Activated CD4-positive, CD25-positive, alpha-beta regulatory T cell treated with anti-CD3 and anti-CD28 coated beads, Interleukin-2, amount 50 U/mL, for 24 hours (primary cell): ENCODE results near the gene ZNF362.

Source experiments
- ATAC-seq, 2 donors: fragments of 150-1000 bp; cut with Tn5 transposase; one replicate each; pipeline ENCODE4 v1.10.0; 2021; ENCODE audit warnings: mild to moderate bottlenecking in 1 of 2, moderate library complexity in 1 of 2

ZNF362 gene

DNA sequence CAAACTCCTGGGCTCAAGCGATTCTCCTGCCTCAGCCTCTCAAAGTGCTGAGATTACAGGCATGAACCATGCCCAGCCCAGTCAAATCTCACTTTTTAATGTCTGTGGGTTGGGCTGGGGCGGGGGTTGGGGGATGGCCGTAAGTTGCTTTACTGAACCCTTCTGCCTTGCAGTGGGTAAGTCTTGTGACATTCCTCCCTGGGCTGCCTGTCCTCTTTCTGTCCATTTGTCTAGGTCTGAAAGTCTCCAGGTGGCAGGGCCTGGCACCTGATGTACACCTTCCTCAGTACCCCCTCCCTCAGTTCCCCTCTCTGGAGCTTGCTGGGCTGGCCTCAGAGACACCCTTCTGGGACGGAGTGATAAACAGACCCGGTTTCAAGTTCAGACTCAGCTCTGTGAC lies 13.3 kb downstream of the ZNF362 start:
- no peak for ATAC-seq

GRCh38 chr1:33270379-33270778 lies 14.1 kb downstream of the ZNF362 start:
- ATAC-seq = no peak

DNA sequence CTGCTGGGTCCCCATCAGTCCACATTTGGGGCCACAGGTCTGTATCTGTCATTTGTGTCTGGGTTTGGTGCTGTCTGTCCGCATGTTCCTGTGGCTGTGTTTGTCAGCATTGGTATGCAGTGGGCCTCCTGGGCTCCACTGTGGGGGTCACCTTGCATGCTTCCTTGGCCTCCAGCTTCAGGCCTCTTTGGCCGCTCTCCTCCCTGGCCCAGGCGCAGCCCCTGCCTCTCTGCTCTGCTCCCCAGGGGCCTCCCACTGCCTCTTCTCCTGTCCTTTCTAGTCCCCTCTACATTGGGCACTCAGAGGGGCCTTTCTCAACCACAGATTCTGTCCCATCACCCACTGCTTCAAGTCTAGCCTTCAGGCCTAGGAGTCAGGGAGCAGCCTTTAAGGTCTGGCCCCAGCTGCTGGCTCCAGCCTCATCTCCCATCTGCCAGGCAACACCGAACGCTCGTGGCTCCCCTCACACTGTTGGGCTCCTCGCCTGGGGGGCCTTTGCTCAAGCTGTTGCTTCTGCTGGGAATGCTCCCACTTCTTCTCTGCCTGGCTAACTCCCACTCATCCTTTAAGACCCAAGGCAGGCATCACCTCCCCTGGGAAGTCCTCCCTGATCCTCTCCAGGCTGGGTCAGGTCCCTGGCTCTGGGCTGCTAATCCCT lies 14.6 kb downstream of the ZNF362 start:
- no peak for ATAC-seq

- no peak for ATAC-seq
Observed at GRCh38 chr1:33271666-33272505, 15.6 kb downstream of the ZNF362 start.

GRCh38 chr1:33272509-33272908 lies 16.2 kb downstream of the ZNF362 start:
- ATAC-seq = no peak

DNA sequence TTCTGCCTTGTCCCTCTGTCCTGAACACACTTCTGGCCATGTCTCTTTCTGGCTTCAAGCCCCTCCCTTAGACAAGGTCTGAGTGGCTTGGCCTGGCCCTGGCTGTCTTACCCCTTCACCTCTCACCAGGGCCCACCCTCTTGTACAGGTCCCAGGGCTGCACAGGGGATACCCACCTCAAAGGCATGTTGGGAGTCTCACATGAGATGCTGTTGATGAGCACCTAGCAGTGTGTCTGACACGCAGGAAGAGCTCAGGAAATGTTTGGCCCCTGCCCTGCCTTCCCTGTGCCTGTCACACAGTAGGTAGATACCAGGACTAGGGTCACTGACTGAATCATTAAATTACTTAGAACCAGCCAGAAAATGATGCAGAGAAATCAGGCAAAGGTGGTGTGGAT lies 16.6 kb downstream of the ZNF362 start:
- ATAC-seq = peak in 1 of 2 donors; percentile 21

DNA sequence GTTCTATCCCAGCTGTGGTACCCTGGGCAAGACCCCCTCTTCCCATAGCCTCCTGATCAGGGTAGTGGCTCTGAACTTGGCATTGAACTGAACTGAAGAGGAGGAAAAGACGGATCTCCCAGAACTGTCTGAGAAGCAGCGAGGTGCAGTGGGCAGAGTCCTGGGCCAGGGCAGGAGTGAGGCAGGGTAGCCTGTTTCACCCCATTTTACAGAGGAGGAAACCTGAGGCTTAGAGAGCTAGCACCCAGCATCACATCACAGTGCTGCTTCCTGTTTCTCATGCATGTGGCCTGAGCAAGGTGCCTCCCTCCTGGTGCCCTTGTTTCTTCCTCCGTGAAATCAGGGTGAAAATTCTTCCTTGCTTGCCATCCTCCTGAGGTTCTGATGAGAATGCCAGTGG lies 17.1 kb downstream of the ZNF362 start:
- peak; percentile 55 to 75 for ATAC-seq

GRCh38 chr1:33273961-33274371 lies 17.7 kb downstream of the ZNF362 start:
- ATAC-seq = no peak

DNA sequence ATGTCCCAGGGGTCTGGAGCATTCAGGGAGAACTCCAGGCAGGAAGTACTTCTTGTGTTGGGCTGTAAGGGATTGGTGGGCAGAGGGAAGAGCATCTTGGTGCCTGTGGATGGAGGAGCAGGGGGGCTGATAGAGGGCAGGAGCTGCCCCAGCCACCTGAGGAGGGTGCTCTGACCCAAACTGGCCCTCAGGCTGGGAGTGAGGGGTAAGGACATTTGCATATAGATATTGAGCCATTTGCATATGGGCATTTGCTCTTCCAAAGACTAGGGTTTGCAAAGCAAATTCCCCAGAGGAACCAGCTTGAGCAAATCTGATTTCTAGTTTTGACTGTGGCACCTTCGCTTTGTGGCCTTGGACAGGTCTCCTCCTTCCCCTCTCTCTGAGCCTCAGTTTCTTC lies 18.2 kb downstream of the ZNF362 start:
- ATAC-seq = no peak

DNA sequence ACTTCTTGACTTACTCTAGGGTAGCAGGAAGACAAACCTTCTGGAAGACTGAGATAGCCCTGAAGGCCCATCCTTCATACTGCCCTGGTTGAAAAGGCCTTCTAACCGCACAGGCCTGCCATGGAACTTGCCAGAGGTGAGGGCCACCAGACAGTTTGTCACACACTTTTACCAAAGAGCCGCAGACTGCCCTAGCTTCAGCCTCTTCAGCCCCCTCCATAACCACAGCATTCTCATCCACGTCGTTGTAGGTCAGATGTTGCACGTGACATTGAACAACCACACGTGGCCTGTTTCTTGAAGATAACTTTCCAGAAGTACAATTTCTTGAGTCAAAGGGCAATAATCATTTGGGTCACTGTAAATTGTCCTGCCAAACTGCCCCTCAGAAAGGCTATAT lies 18.9 kb downstream of the ZNF362 start:
- ATAC-seq = no peak

DNA sequence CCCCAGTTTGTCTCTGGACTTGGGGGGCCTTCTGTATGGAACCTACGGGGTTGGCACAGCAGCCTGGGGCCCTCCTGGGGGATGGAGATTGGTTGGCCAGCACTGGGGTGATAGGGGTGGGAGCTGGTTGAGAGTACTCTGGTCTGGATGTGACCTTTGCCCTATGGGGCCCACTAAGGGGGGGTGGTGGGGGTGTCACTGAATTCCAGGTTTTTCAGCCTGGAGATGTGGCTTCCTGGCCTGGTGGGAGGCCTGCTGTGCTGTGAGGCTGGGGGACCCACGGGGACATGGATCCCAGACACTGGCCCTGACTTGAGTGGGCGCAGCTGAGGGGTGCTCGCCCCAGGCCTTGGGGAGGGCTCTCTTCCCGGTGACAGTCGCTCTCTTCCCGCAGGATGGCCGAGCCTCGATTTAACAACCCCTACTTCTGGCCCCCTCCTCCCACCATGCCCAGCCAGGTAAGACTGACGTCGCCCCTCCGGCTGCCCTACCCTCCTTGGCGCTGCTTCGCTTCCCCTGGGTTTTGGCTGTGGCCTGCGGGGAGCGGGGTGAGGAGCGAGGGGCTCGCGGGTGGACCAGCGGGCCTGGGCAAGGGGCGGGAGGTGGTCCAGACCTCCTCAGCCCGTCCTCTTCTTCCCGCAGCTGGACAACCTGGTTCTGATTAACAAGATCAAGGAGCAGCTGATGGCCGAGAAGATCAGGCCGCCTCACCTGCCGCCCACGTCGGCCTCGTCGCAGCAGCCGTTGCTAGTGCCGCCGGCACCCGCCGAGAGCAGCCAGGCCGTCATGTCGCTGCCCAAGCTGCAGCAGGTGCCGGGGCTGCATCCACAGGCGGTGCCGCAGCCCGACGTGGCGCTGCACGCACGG lies 19.6 kb downstream of the ZNF362 start:
- ATAC-seq = no peak

DNA sequence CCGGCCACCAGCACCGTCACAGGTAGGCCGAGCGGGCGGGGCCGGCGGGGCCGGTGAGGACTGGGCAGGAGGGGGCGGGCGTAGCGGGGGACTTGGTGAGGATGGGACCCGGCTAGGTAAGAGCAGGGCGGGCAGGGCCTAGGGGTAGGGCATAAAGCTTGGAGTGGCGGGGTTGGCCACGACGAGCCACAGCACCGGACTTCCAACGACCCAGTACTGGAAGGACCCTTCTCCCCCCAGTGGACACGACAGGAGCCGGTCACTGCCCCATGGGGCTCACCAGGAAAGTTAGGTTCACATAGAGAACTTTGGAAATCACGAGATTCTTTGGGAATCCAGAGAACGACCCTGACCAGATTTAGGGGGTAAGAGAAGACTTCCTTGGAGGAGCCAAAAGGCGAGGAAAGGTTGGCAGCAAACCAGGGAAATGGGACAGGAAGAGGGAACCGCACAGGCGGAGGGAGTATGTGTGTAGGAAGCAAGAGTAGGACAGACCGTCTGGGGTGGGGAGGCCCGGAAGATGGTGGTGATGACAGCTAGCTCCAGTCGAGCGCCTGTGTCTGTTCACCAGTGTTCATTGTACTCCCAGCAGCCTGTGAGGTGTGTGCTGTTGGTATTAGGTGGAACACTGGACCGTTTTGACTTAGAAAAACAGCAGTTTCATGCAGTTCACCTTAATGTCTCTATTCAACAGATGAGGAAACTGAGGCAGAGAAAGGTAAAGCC lies 20.4 kb downstream of the ZNF362 start:
- ATAC-seq = no peak

DNA sequence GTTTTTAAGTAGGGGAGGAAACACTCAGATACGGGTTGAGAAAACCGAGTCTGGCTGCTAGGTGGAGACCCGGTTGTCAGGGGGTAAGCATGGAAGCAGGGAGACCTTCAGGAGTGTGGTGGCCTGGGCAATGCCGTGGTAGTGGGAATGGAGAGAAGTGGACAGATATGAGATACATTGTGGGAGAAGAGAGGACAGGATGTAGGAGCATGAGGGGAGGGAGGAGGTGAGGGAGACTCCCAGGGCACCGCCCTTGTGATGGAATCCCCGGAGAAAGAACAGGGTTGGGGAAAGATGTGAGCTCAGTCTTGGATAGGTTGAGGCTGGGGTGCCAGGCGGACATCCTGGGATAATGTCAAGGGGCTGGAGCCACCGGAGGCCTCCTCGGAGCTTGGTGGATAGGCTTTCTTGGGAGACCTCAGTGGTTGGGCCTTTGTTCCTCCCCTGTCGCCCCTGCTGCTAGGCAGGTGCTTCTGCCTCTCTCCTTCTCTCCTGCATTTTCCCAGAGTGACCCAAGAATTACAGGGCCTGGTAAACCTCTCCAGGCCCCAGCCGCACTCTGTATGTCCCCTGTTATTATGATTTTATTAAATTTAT lies 21.3 kb downstream of the ZNF362 start:
- no peak for ATAC-seq

DNA sequence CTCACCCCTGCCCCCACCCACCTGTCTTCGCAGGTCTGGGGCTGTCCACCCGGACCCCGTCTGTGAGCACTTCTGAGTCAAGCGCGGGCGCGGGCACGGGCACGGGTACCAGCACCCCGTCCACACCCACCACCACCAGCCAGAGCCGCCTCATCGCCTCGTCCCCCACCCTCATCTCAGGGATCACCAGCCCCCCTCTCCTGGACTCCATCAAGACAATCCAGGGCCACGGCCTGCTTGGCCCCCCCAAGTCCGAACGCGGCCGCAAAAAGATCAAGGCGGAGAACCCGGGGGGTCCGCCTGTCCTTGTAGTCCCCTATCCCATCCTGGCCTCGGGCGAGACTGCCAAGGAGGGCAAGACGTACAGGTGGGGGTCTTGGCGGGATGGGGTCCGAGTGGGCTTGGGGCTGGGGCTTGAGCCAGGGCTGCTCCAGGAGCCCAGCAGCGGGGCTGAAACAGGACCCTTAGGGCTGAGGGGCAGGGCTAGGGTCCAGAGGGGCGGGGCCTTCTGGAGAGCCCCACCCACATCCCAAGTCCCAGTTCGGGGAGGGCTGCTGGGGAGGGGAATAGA lies 23.9 kb downstream of the ZNF362 start:
- no peak for ATAC-seq

- no peak for ATAC-seq
Observed at GRCh38 chr1:33281554-33282303, 25.4 kb downstream of the ZNF362 start.

- no peak for ATAC-seq
Observed at GRCh38 chr1:33282791-33283190, 26.5 kb downstream of the ZNF362 start.

- ATAC-seq = no peak
Observed at GRCh38 chr1:33284049-33284448, 27.8 kb downstream of the ZNF362 start.

- no peak for ATAC-seq
Observed at GRCh38 chr1:33286451-33287185, 30.3 kb downstream of the ZNF362 start.

- no peak for ATAC-seq
Observed at GRCh38 chr1:33287317-33287716, 31.0 kb downstream of the ZNF362 start.
